GM12878 (cell line): Measurements from ENCODE around the gene TBCD. TPM values are rescaled to one million over a fixed set of nuclear protein-coding genes. Genes with fewer than 3 reads are reported as not detected.

ENCODE experiments used
- ATAC-seq: fragments of 200-7000 bp; cut with Tn5 transposase; 3 replicates; pipeline ENCODE4 v1.9.1; 2020; ENCODE audit warnings: mild to moderate bottlenecking, moderate library complexity
- BruUV-seq: library from RNA; stranded (reverse); fragments of 400-500 nt; replicated peaks from 2 replicates; lab custom pipeline; 2021; lab: Mats Ljungman, UMichigan
- CTCF ChIA-PET: fragments of 300-600 bp; sonication (Branson Sonifier 250); formaldehyde crosslinking; extraction: SDS; loops from one replicate; lab custom pipeline; 2021; ENCODE audit warnings: inconsistent platforms; lab: Yijun Ruan, JAX
- POLR2A ChIA-PET: fragments of 350-600 bp; formaldehyde crosslinking; extraction: SDS; loops from one replicate; lab custom pipeline; 2021; ENCODE audit warnings: inconsistent platforms; lab: Charles Lee
- RAD21 ChIA-PET: fragments of 300-600 bp; sonication (Branson Sonifier 250); formaldehyde crosslinking; loops from one replicate; lab custom pipeline; 2023; ENCODE audit warnings: antibody characterized with exemption; ENCODE audit not compliant: unreplicated experiment; lab: Charles Lee
- SMC1A ChIA-PET: fragments of 300-600 bp; sonication (Branson Sonifier 250); formaldehyde crosslinking; loops from one replicate; lab custom pipeline; 2023; ENCODE audit not compliant: unreplicated experiment, uncharacterized antibody; lab: Charles Lee
- DNase-seq: peaks from one replicate; pipeline ENCODE4 v3.0.0-alpha.2; 2011; ENCODE audit warnings: low read depth, low spot score
- FAIRE-seq: peaks from 3 replicates; lab custom pipeline; 2011; peaks lifted over from hg19 to GRCh38; lab: Jason Lieb, UNC
- H2AFZ ChIP-seq: 2 replicates; pipeline ENCODE4 v1.6.0; 2011; ENCODE audit warnings: low read depth, low read length, control low read depth; ENCODE audit not compliant: control insufficient read depth
- H3K27ac ChIP-seq: 2 replicates; pipeline ENCODE4 v1.5.1; 2011; ENCODE audit warnings: control low read depth; ENCODE audit not compliant: control insufficient read depth, insufficient read depth
- H3K27me3 ChIP-seq, 2 experiments: replicated peaks in 1 of 2; 2 replicates each; pipeline versions ENCODE4 v1.6.0 to v1.6.1; 2011; ENCODE audit warnings: low read length in 1 of 2; ENCODE audit not compliant: control insufficient read depth in 2 of 2, insufficient read depth in 2 of 2
- H3K36me3 ChIP-seq, 2 experiments: 2 replicates each; pipeline ENCODE4 v1.5.1; 2011; ENCODE audit warnings: low read length in 1 of 2; ENCODE audit not compliant: control insufficient read depth in 2 of 2, insufficient read depth in 2 of 2
- H3K4me1 ChIP-seq: 2 replicates; pipeline ENCODE4 v1.6.1; 2011; ENCODE audit warnings: mild to moderate bottlenecking, low read length, moderate library complexity, mixed read lengths; ENCODE audit not compliant: control insufficient read depth, insufficient read depth
- H3K4me2 ChIP-seq: 2 replicates; pipeline ENCODE4 v1.6.0; 2011; ENCODE audit warnings: control low read depth; ENCODE audit not compliant: control insufficient read depth, insufficient read depth
- H3K4me3 ChIP-seq: fragments of 200-600 bp; sonication (generic); 2 replicates; pipeline ENCODE4 v1.5.1; 2016
- H3K79me2 ChIP-seq: 2 replicates; pipeline ENCODE4 v1.6.0; 2011; ENCODE audit warnings: low read length; ENCODE audit not compliant: control insufficient read depth, insufficient read depth
- H3K9ac ChIP-seq: 2 replicates; pipeline ENCODE4 v1.8.0; 2011; ENCODE audit warnings: low read length, control low read depth, mixed read lengths; ENCODE audit not compliant: control insufficient read depth, insufficient read depth
- H3K9me3 ChIP-seq: replicated peaks from 3 replicates; pipeline ENCODE4 v1.5.1; 2011; ENCODE audit warnings: mild to moderate bottlenecking, low read length; ENCODE audit not compliant: control insufficient read depth, insufficient read depth
- H4K20me1 ChIP-seq: 2 replicates; pipeline ENCODE4 v1.6.0; 2011; ENCODE audit not compliant: control insufficient read depth, insufficient read depth
- CTCF ChIP-seq, 3 experiments: IDR thresholded peaks in 2 of 3; conservative IDR thresholded peaks in 1 of 3; 2 replicates each; pipeline ENCODE4 v1.5.1; 2011; ENCODE audit warnings: low read depth in 3 of 3, low read length in 3 of 3, mild to moderate bottlenecking in 3 of 3, control low read depth in 2 of 3, moderate library complexity in 2 of 3, inconsistent platforms in 1 of 3, mixed read lengths in 1 of 3; ENCODE audit not compliant: control insufficient read depth in 2 of 3, insufficient read depth in 1 of 3; ENCODE audit errors: extremely low read depth in 1 of 3
- E2F8 ChIP-seq: fragments of 450-650 bp; IDR thresholded peaks from 2 replicates; pipeline ENCODE4 v1.6.1; 2018; ENCODE audit warnings: mild to moderate bottlenecking, low read depth, moderate library complexity; ENCODE audit not compliant: partially characterized antibody
- E4F1 ChIP-seq: fragments of 450-650 bp; IDR thresholded peaks from 2 replicates; pipeline ENCODE4 v1.6.1; 2018; ENCODE audit warnings: borderline replicate concordance, mild to moderate bottlenecking; ENCODE audit not compliant: partially characterized antibody
- EP300 ChIP-seq, 2 experiments: fragments of 150-350 bp in 1 of 2; IDR thresholded peaks; 2 replicates each; pipeline ENCODE4 v1.6.1; 2011 to 2012; ENCODE audit warnings: low read depth in 2 of 2, low read length in 2 of 2, borderline replicate concordance in 1 of 2, improper control_type of control experiment in 1 of 2, inconsistent platforms in 1 of 2; ENCODE audit not compliant: control insufficient read depth in 1 of 2
- GATAD2B ChIP-seq: fragments of 450-650 bp; conservative IDR thresholded peaks from 2 replicates; pipeline ENCODE4 v1.6.1; 2017; ENCODE audit warnings: low read depth, mild to moderate bottlenecking, moderate library complexity
- IKZF2 ChIP-seq, 2 experiments: fragments of 450-650 bp; IDR thresholded peaks; 2 replicates each; pipeline ENCODE4 v1.6.1; 2017; ENCODE audit warnings: mild to moderate bottlenecking in 2 of 2, moderate library complexity in 2 of 2
- JUND ChIP-seq: IDR thresholded peaks from 2 replicates; pipeline ENCODE4 v1.6.1; 2012; ENCODE audit warnings: low read depth, mild to moderate bottlenecking, low read length, improper control_type of control experiment, moderate library complexity
- MTA3 ChIP-seq: IDR thresholded peaks from 2 replicates; pipeline ENCODE4 v1.6.1; 2012; ENCODE audit warnings: low read length, inconsistent platforms, borderline replicate concordance
- PML ChIP-seq: IDR thresholded peaks from 2 replicates; pipeline ENCODE4 v1.6.1; 2012; ENCODE audit warnings: low read length, inconsistent platforms
- RBBP5 ChIP-seq: fragments of 200-600 bp; sonication (generic); conservative IDR thresholded peaks from 2 replicates; pipeline ENCODE4 v1.6.1; 2016
- ZNF384 ChIP-seq: IDR thresholded peaks from 2 replicates; pipeline ENCODE4 v1.6.1; 2012; ENCODE audit warnings: low read depth, mild to moderate bottlenecking, low read length, improper control_type of control experiment, borderline replicate concordance
- WGBS: methylation state at CpG from one replicate; pipeline ENCODE4 v1.1.6; 2016; ENCODE audit warnings: low lambda C conversion rate; ENCODE audit not compliant: insufficient replicate concordance, insufficient coverage; ENCODE audit errors: missing lambda C conversion rate; 5-methylcytosine and 5-hydroxymethylcytosine counted together
- in situ Hi-C: fragments of 300-500 bp; cut with MboI; formaldehyde crosslinking; loops from 9 replicates; pipeline ENCODE4 v1.14.3; 2018; ENCODE audit warnings: mixed read lengths
- intact Hi-C: fragments of 100-400 bp; cut with micrococcal nuclease; formaldehyde crosslinking; loops from one replicate; pipeline ENCODE4 v1.14.2; 2022; ENCODE audit not compliant: unreplicated experiment
- polyA plus RNA-seq, 11 experiments: library from polyadenylated mRNA; depleted of rRNA in 4 of 11; unstranded in 6 of 11; stranded (reverse) in 5 of 11; fragments of >200 nt; fragmentation: Nextera tagmentation in 4 of 11; fragmentation: Illumina TruSeq in 1 of 11; extraction: Ambion mirVana in 4 of 11; extraction: Trizol in 1 of 11; gene quantifications; 1 replicate in 1 of 11; 2 replicates in 10 of 11; pipeline versions ENCODE4 v1.2.1 to v1.2.3, GENCODE V29; 2011 to 2016; ENCODE audit warnings: inconsistent platforms in 2 of 11, missing spikeins in 2 of 11, low read depth in 1 of 11
- total RNA-seq, 4 experiments: library from RNA; depleted of rRNA in 3 of 4; stranded (reverse); fragments of >200 nt in 3 of 4; fragmentation: Illumina TruSeq in 1 of 4; extraction: Trizol in 1 of 4; gene quantifications; 2 replicates each; pipeline versions ENCODE4 v1.2.1 to v1.2.3, GENCODE V29; 2013 to 2021
- TF ChIP-seq, protein P1 (sequence below): fragments of 450-650 bp; IDR thresholded peaks from 2 replicates; pipeline ENCODE4 v1.6.1; 2016; ENCODE audit warnings: mild to moderate bottlenecking

The TBCD gene
- total and polyA plus RNA-seq, 10 of the 15 experiments (the other 5 are each of a cell fraction or from before 2014, with no cell fraction given): 10.3 to 114 (median 52.4) TPM

DNA sequence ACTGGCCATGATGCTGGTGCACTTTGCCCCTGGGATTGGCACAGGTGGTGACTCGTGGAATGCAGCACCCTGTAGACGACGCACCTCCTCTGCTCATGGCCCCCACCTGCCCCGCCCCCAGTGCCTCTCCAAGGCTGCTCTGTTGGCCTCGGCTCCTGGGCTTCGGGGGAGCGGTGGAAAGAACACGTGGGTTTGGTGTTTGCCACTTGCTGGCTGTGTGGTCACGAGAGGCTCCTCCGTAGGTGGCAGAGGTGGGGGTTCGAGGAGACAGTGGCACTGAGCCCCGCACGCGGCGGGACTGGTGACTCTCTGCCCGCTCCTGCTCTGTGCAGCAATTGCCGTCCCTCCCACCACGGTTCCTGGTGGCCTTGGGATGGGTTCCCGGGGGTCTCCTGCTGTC lies 170.8 kb downstream of the TBCD start (continued):
- TF ChIP-seq EP300 (IDR thresholded peaks at IDR 0.05; ENCODE audit: borderline replicate concordance in 1 of 2, control insufficient read depth in 1 of 2, low read depth in 2 of 2, low read length in 2 of 2) (no peak), E2F8 (no peak), PML (no peak), IKZF2 (IDR thresholded peaks at IDR 0.05) (no peak), GATAD2B (no peak)

- Histone ChIP-seq H4K20me1 (no peaks in the 10 kb centered on the region), H3K9me3 (no peaks in the 10 kb centered on the region), H3K9ac (no peak overlapping the region), H3K36me3 (peaks cover 0 to 27% of the 10 kb centered on the region in 2 experiments; a peak in 3 of 4 replicates), H3K79me2 (no peaks in the 10 kb centered on the region), H3K27ac (no peak overlapping the region), H3K4me2 (no peak overlapping the region), H2AFZ (no peak overlapping the region), H3K27me3 (no peaks in the 10 kb centered on the region), H3K4me3 (no peak overlapping the region), H3K4me1 (no peaks in the 10 kb centered on the region)
- no peak for FAIRE-seq
- ChIA-PET POLR2A (no interaction called here), CTCF (no interaction called here), SMC1A (no interaction called here), RAD21 (no interaction called here)
- no peak for ATAC-seq
- no TSS peak for BruUV-seq
- in situ Hi-C loops (no loop called here), intact Hi-C loops (no loop called here)
- no peak for DNase-seq
- 80% methylated on average over 25 of the region's 25 CpGs for WGBS
- TF ChIP-seq JUND: no peak
- TF ChIP-seq, protein P1, sequence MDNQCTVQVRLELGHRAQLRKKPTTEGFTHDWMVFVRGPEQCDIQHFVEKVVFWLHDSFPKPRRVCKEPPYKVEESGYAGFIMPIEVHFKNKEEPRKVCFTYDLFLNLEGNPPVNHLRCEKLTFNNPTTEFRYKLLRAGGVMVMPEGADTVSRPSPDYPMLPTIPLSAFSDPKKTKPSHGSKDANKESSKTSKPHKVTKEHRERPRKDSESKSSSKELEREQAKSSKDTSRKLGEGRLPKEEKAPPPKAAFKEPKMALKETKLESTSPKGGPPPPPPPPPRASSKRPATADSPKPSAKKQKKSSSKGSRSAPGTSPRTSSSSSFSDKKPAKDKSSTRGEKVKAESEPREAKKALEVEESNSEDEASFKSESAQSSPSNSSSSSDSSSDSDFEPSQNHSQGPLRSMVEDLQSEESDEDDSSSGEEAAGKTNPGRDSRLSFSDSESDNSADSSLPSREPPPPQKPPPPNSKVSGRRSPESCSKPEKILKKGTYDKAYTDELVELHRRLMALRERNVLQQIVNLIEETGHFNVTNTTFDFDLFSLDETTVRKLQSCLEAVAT: no peak
- TF ChIP-seq CTCF (IDR thresholded peaks at IDR 0.05 in 2 of 3, conservative IDR thresholded peaks at IDR 0.05 in 1 of 3; ENCODE audit: control insufficient read depth in 2 of 3, extremely low read depth in 1 of 3, insufficient read depth in 1 of 3, low read depth in 3 of 3, low read length in 3 of 3): no peak
- TF ChIP-seq E4F1: no peak
- no peak for TF ChIP-seq MTA3
- no peak for TF ChIP-seq ZNF384
- no peak for TF ChIP-seq RBBP5
These were observed 171.7 kb downstream of the TBCD start for GRCh38 chr17:82923366-82924113.
